Stomach (tissue), 4 donors: ENCODE data around the gene DCAF10.

Experiments used
- POLR2A ChIP-seq, 4 donors: fragments of 450-650 bp; IDR thresholded peaks; one replicate each; pipeline ENCODE4 v1.6.1; 2016; ENCODE audit warnings: antibody characterized with exemption in 4 of 4, control low read depth in 2 of 4, mild to moderate bottlenecking in 1 of 4, moderate library complexity in 1 of 4
- TF ChIP-seq, protein P1 (sequence below), 7 experiments: fragments of 450-650 bp in 4 of 7; fragments of 200-600 bp in 3 of 7; sonication (generic) in 3 of 7; IDR thresholded peaks; one replicate each; pipeline ENCODE4 v1.5.1; 2016 to 2019; ENCODE audit warnings: antibody characterized with exemption in 7 of 7, control low read depth in 2 of 7, mild to moderate bottlenecking in 1 of 7

DNA sequence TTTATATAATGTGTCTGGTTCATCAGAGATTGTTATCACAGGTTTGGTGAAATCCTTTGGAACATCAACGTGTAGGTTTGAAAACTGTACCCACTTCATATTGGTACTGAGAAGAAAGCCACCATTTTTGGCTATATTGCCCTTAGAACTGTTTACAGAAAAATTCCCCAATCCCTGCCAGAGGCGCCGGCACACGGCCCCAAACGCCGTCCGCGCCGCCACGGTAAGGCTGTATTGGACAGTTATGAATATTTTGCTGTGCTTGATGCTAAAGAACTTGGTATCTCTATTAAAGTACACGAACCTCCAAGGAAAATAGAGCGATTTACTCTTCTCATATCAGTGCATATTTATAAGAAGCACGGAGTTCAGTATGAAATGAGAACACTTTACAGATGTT is 35.2 kb downstream of the DCAF10 start:
- TF ChIP-seq, protein P1, sequence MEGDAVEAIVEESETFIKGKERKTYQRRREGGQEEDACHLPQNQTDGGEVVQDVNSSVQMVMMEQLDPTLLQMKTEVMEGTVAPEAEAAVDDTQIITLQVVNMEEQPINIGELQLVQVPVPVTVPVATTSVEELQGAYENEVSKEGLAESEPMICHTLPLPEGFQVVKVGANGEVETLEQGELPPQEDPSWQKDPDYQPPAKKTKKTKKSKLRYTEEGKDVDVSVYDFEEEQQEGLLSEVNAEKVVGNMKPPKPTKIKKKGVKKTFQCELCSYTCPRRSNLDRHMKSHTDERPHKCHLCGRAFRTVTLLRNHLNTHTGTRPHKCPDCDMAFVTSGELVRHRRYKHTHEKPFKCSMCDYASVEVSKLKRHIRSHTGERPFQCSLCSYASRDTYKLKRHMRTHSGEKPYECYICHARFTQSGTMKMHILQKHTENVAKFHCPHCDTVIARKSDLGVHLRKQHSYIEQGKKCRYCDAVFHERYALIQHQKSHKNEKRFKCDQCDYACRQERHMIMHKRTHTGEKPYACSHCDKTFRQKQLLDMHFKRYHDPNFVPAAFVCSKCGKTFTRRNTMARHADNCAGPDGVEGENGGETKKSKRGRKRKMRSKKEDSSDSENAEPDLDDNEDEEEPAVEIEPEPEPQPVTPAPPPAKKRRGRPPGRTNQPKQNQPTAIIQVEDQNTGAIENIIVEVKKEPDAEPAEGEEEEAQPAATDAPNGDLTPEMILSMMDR (IDR thresholded peaks at IDR 0.05): no peak
- no peak for TF ChIP-seq POLR2A (IDR thresholded peaks at IDR 0.05)
